Ovary (tissue), 3 donors: ENCODE data around the gene RNF175.

Experiments
- EP300 ChIP-seq: sonication (generic); formaldehyde crosslinking; IDR thresholded peaks from one replicate; pipeline ENCODE4 v1.6.1; 2017; ENCODE audit warnings: antibody characterized with exemption
- POLR2A ChIP-seq: fragments of 450-650 bp; IDR thresholded peaks from one replicate; pipeline ENCODE4 v1.6.1; 2017; ENCODE audit warnings: antibody characterized with exemption, mild to moderate bottlenecking, moderate library complexity
- TF ChIP-seq, protein P1 (sequence below), 3 donors: fragments of 450-650 bp in 2 of 3; fragments of 200-600 bp in 1 of 3; IDR thresholded peaks; one replicate each; pipeline versions ENCODE4 v1.5.1 to v1.8.0; 2016 to 2022; ENCODE audit warnings: antibody characterized with exemption in 3 of 3, mild to moderate bottlenecking in 1 of 3
- donor health status: DM: no; HTN: no; CAD: no.

GRCh38 chr4:153777421-153777820 is 17.6 kb upstream of the RNF175 start:
- TF ChIP-seq, protein P1, sequence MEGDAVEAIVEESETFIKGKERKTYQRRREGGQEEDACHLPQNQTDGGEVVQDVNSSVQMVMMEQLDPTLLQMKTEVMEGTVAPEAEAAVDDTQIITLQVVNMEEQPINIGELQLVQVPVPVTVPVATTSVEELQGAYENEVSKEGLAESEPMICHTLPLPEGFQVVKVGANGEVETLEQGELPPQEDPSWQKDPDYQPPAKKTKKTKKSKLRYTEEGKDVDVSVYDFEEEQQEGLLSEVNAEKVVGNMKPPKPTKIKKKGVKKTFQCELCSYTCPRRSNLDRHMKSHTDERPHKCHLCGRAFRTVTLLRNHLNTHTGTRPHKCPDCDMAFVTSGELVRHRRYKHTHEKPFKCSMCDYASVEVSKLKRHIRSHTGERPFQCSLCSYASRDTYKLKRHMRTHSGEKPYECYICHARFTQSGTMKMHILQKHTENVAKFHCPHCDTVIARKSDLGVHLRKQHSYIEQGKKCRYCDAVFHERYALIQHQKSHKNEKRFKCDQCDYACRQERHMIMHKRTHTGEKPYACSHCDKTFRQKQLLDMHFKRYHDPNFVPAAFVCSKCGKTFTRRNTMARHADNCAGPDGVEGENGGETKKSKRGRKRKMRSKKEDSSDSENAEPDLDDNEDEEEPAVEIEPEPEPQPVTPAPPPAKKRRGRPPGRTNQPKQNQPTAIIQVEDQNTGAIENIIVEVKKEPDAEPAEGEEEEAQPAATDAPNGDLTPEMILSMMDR (IDR thresholded peaks at IDR 0.05), result no peak
- TF ChIP-seq POLR2A, result no peak
- TF ChIP-seq EP300, result no peak
